ENCODE results near the gene THSD7A. TPM values are rescaled to one million over a fixed set of nuclear protein-coding genes. Genes with fewer than 3 reads are reported as not detected.

THSD7A gene
- total RNA-seq, 2 donors from 2014 or later = 1.6 to 6.1 TPM

DNA sequence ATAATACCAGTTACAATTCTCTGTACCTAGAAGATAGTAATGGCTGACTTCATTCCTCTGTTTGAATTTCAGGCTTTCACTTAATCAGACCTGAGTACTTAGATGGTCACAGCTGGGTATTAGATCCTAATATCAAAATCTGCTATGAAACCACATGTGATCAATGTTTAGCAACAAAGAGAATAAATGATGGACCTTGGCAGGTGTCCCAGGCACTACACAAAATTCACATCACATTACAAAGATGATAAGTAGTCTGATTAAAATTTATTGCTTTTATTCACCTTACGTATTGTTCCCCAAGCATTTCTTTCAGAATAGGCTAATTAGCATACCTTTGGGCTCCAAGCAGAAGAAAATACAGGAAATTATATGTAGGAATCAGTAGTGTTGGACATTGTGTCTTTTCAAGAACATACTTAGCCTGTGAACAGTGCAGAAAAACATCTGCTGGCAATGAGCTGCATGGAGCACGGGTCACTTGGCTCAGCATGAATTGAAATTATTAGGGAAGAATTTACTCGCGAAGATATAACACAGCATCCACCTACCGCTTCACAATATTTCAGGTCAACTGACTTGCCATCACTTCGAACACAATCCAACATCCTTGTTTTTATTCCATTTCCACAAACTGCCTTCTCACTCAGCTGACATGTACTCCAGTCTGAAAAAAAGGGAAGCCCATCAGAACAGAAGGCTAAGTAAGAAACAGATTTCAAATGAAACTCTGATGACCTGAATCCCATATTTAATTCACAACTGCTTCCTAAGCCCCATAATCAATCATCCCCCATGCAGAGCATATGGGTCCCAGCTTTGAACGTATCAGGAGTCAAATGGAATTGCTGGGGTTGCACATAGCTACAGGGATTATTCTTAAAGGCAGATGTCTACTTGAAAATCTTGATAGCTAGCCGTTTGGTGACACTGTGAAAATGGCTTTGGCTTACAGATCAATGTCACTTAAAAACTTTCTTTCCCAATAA is 421.0 kb downstream of the THSD7A start:
- Histone ChIP-seq H3K4me1 (ENCODE audit: control insufficient read depth in 1 of 2, low read depth in 2 of 2) (no peaks in the 10 kb centered on the region), H3K36me3 (no peaks in the 10 kb centered on the region), H3K27me3 (replicated peaks; ENCODE audit: insufficient read depth) (no peaks in the 10 kb centered on the region), H3K27ac (no peak overlapping the region), H3K4me3 (no peak overlapping the region), H3K9me3 (no peaks in the 10 kb centered on the region)
- DNase-seq (ENCODE audit: low spot score) (no peak), ATAC-seq (ENCODE audit: insufficient number of reproducible peaks, low FRiP score, low read depth) (no peak)
- TF ChIP-seq CTCF (IDR thresholded peaks at IDR 0.05) = no peak

- Histone ChIP-seq H3K27me3 (replicated peaks; ENCODE audit: insufficient read depth) (no peaks in the 10 kb centered on the region), H3K36me3 (no peaks in the 10 kb centered on the region), H3K4me1 (ENCODE audit: control insufficient read depth in 1 of 2, low read depth in 2 of 2) (no peaks in the 10 kb centered on the region), H3K9me3 (no peaks in the 10 kb centered on the region), H3K4me3 (no peak overlapping the region), H3K27ac (no peak overlapping the region)
- no peak for DNase-seq (ENCODE audit: low spot score)
- no peak for TF ChIP-seq CTCF (IDR thresholded peaks at IDR 0.05)
- ATAC-seq (ENCODE audit: insufficient number of reproducible peaks, low FRiP score, low read depth) = no peak
These were observed 427.6 kb downstream of the THSD7A start for GRCh38 chr7:11404355-11404754.

DNA sequence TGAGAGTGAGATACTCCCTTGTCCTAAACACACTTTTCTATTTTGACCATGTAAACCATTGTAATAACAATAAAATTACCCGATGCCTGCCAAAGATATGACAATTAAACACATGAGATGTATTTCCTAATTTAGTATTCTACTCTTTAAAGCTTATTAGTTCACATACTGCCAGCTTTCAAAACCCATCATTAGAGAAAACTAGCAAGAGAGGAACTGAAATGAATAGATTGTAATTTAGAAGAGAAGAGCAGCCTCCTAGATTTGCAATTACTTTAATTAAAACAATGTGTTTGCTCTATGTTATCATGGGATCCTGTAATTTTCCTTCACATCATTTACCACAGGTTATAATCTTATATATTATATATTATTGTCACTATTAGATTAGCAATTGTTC is 428.2 kb downstream of the THSD7A start:
- H3K27me3 ChIP-seq (replicated peaks; ENCODE audit: insufficient read depth) = no peaks in the 10 kb centered on the region
- DNase-seq (ENCODE audit: low spot score) = no peak

DNA sequence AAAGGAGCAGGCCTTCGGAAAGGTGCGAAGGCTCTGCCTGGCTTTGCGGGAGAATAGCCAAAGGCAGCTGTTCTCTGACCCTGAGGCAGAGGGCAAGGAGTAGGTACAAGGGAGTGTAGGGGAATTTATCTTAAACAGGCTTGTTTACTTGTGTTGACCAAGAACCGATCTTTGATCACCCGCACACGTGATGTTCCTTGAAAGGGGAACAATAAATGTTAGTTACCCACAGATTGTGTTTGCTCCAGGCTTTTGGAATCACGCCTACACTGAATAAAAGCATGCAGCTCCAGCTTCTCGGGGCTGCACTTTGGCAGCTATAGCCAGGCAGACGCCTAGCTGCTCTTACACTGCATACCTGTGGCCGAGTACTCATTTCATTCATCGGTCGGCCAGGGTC is 437.6 kb downstream of the THSD7A start:
- Histone ChIP-seq H3K27ac (no peak overlapping the region), H3K36me3 (no peaks in the 10 kb centered on the region), H3K4me1 (ENCODE audit: control insufficient read depth in 1 of 2, low read depth in 2 of 2) (no peaks in the 10 kb centered on the region), H3K9me3 (no peaks in the 10 kb centered on the region), H3K27me3 (replicated peaks; ENCODE audit: insufficient read depth) (no peaks in the 10 kb centered on the region), H3K4me3 (no peak overlapping the region)
- DNase-seq (ENCODE audit: low spot score) (no peak), ATAC-seq (ENCODE audit: insufficient number of reproducible peaks, low FRiP score, low read depth) (no peak)
- no peak for TF ChIP-seq CTCF (IDR thresholded peaks at IDR 0.05)

More for the DNA sequence above, 428.2 kb downstream of the THSD7A start:
- no peak for ATAC-seq (ENCODE audit: insufficient number of reproducible peaks, low FRiP score, low read depth)
- TF ChIP-seq CTCF (IDR thresholded peaks at IDR 0.05) = no peak
- no peaks in the 10 kb centered on the region for H3K4me1 ChIP-seq (ENCODE audit: control insufficient read depth in 1 of 2, low read depth in 2 of 2)
- H3K36me3 ChIP-seq = no peaks in the 10 kb centered on the region
- H3K4me3 ChIP-seq = no peak overlapping the region
- H3K27ac ChIP-seq = no peak overlapping the region
- no peaks in the 10 kb centered on the region for H3K9me3 ChIP-seq

- no peaks in the 10 kb centered on the region for H3K4me1 ChIP-seq (ENCODE audit: control insufficient read depth in 1 of 2, low read depth in 2 of 2)
- no peak for TF ChIP-seq CTCF (IDR thresholded peaks at IDR 0.05)
- H3K27me3 ChIP-seq (replicated peaks; ENCODE audit: insufficient read depth) = no peaks in the 10 kb centered on the region
- no peak for DNase-seq (ENCODE audit: low spot score)
- H3K4me3 ChIP-seq = no peak overlapping the region
- no peaks in the 10 kb centered on the region for H3K36me3 ChIP-seq
- no peak for ATAC-seq (ENCODE audit: insufficient number of reproducible peaks, low FRiP score, low read depth)
- no peaks in the 10 kb centered on the region for H3K9me3 ChIP-seq
- H3K27ac ChIP-seq = no peak overlapping the region
These were observed 452.4 kb downstream of the THSD7A start for GRCh38 chr7:11379641-11380040.

All from thoracic aorta (tissue), 2 donors.